K562 (cell line): ENCODE data around the gene GMEB1.
"Not testable (repeated sequence)": the region's sequence is repeated elsewhere in the genome, so short reads cannot be mapped to it uniquely, and the experiment has no call there.

Experiments
- CHCHD3 ChIP-seq: fragments of 250-450 bp; sonication (Bioruptor Pico); IDR thresholded peaks from 2 replicates; pipeline ENCODE4 v2.1.2; 2022; ENCODE audit warnings: mild to moderate bottlenecking
- CTCF ChIP-seq, 3 experiments: IDR thresholded peaks in 2 of 3; conservative IDR thresholded peaks in 1 of 3; 2 replicates each; pipeline ENCODE4 v1.5.1; 2011 to 2012; ENCODE audit warnings: low read length in 3 of 3, mild to moderate bottlenecking in 3 of 3, control low read depth in 2 of 3, improper control_type of control experiment in 1 of 3, inconsistent platforms in 1 of 3, low read depth in 1 of 3, mixed read lengths in 1 of 3, moderate library complexity in 1 of 3; ENCODE audit not compliant: insufficient read depth in 2 of 3
- GATAD2A ChIP-seq: fragments of 450-650 bp; IDR thresholded peaks from 2 replicates; pipeline ENCODE4 v1.6.1; 2017
- HMGXB4 ChIP-seq: sonication (generic); formaldehyde crosslinking; IDR thresholded peaks from 2 replicates; pipeline ENCODE4 v1.8.1; 2023; ENCODE audit warnings: mild to moderate bottlenecking, missing genetic modification reagents
- MAFF ChIP-seq: IDR thresholded peaks from 2 replicates; pipeline ENCODE4 v1.6.1; 2012; ENCODE audit warnings: low read length, improper control_type of control experiment
- POLR2A ChIP-seq: fragments of 450-650 bp; conservative IDR thresholded peaks from 2 replicates; pipeline ENCODE4 v1.6.1; 2016
- SPI1 ChIP-seq: IDR thresholded peaks from 2 replicates; pipeline ENCODE4 v1.6.1; 2011; ENCODE audit warnings: low read depth, low read length, control low read depth, borderline replicate concordance
- ZC3H8 ChIP-seq: fragments of 450-650 bp; IDR thresholded peaks from 2 replicates; pipeline ENCODE4 v1.6.1; 2017
- ZNF696 ChIP-seq: fragments of 250-450 bp; sonication (Bioruptor Pico); conservative IDR thresholded peaks from 2 replicates; pipeline ENCODE4 v1.4.0; 2020; ENCODE audit warnings: mild to moderate bottlenecking, moderate library complexity

DNA sequence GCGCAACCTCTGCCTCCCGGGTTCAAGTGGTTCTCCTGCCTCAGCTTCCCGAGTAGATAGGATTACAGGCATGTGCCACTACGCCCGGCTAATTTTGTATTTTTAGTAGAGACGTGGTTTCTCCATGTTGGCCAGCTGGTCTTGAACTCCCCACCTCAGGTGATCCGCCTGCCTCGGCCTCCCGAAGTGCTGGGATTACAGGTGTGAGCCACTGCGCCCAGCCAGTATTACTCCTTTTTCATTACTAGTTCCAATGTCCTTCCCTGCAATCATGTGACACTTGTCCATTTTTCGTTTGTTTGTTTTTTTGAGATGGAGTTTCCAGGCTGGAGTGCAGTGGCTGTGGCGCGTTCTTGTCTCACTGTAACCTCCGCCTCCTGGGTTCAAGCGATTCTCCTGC is 4.4 kb downstream of the GMEB1 start:
- TF ChIP-seq HMGXB4; GATAD2A; MAFF; SPI1; POLR2A; CTCF (IDR thresholded peaks at IDR 0.05 in 2 of 3, conservative IDR thresholded peaks at IDR 0.05 in 1 of 3; ENCODE audit: insufficient read depth in 2 of 3, low read depth in 1 of 3, low read length in 3 of 3); CHCHD3; ZC3H8; ZNF696 (CRISPR knock-in tag): not testable (repeated sequence)
